GM19099 (cell line): ENCODE results near the gene NRXN2.

Experiments used
- POLR2A ChIP-seq: IDR thresholded peaks from 3 replicates; pipeline ENCODE4 v1.6.1; 2011; ENCODE audit warnings: low read depth; ENCODE audit not compliant: insufficient read length; ENCODE audit errors: extremely low read depth

The NRXN2 gene

GRCh38 chr11:64580412-64580811 lies 142.6 kb downstream of the NRXN2 start:
- TF ChIP-seq POLR2A, result no peak

- TF ChIP-seq POLR2A, result no peak
Measured at GRCh38 chr11:64577202-64577601, 145.8 kb downstream of the NRXN2 start.

DNA sequence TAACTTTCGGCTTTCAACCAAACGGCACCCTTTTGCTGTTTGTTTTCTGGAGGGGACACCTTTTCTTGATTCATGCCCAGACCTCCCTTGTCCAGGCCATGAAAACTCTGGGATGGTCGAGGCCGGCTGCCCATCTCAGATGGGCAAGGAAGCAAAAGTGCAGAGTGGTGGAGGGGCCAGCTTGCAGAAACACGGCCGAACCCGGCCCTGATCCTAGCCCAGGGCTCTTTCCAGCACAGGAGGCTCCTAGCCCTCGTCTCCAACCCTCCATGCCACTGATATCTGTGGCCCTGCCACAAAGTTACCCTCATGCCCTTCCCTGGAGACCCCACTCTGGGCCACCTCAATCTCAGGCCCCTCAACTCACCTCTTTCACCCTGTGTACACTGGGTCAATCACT lies 150.9 kb downstream of the NRXN2 start:
- no peak for TF ChIP-seq POLR2A

DNA sequence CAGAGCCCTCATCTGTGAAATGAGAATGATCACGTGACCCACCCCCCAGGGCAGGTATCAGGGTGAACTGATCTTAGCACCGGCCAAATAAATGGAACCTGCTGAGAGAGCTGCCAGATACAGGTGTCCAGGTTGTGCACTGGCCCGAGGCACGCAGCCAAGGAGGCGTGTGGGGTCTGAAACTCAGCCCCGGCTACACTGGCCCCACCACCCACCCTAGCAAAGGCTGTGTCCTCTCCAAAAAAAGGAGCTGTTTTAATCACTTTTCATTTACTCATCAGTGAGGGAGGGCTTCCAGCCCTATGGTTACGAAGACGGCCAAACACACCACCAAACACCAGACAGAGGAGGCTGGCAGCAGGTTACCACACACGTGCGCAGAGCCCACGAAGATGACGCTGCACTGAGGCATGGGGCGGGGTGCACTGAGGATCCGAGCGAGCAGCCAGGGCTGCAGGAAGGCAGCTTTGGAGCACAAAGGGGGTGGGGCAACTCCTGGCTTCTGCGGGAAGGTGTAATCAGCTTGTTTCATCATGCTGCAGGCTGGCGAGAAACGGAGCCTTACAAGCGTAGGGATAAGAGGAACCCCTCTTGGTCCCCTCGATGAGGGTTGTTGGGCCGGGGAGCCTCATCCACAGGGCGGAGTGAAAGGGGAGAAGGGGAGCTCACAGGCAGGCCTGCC lies 151.4 kb downstream of the NRXN2 start:
- TF ChIP-seq POLR2A, result no peak

DNA sequence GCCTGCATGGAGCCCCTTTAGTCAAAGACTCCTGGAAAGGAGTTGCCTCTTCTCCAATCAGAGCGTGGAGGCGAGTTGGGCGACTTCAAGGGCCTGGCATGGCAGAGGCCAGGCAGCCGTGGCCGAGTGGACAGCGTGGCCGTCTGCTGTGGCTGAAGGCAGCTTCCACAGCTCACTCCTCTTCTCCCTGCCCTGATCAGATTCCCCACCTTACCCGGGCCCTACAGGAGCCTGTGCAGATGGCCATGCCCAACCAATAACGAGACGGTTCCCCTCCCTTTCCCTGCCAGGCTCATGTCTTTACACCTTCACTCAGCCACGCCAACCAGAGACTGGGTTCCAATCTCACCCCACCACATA lies 152.0 kb downstream of the NRXN2 start:
- TF ChIP-seq POLR2A, result no peak

GRCh38 chr11:64570341-64570740 lies 152.7 kb downstream of the NRXN2 start:
- no peak for TF ChIP-seq POLR2A

DNA sequence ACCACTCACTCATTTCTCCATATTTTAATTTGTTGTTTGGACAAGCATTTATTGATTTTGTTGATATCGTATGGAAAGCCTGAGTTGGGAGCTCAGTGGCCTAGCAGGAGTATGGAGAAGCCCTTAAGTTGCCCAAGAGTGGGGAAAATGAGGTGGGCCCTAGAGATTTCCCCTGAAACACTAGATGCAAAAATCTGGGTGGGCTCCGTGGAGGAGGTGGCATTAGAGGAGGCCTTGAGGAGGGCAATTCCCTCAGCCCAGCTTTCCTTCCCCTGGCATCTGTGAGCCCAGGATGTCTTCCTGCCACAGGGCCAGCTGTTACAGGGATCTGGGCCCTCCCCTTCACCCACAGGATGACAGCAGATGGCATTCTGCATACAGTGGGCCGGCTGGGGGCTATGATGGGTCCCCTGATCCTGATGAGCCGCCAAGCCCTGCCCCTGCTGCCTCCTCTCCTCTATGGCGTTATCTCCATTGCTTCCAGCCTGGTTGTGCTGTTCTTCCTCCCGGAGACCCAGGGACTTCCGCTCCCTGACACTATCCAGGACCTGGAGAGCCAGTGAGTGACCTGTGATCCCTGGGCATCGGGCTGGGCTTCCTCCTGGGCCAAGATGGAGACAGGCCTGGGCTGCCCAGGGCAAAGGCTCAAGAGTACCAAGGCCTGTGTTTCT lies 153.6 kb downstream of the NRXN2 start:
- TF ChIP-seq POLR2A, result no peak

DNA sequence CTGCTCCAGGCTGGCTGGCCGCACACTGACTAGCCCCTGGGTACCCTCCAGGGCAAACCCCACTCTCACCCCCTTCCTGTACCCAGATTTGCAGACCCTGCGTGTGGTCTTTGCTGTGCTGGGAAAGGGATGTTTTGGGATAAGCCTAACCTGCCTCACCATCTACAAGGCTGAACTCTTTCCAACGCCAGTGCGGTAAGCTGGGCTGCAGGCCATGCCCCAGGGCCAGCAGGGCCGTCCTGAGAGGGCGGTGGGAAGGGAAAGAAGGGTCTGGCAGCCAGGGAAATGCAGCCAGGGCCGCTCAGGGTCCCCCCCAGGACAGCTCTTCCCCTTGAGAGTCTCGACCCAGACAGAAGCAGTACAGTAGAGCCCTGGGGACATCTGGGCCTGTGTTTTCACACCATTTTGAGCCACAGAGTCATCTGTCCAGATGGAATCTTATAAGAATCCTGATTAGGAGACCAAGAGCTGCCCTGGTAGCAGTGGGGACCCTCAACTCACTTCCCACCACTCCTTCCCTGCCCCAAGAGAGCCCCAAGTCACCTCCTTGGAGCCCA lies 154.3 kb downstream of the NRXN2 start:
- no peak for TF ChIP-seq POLR2A

DNA sequence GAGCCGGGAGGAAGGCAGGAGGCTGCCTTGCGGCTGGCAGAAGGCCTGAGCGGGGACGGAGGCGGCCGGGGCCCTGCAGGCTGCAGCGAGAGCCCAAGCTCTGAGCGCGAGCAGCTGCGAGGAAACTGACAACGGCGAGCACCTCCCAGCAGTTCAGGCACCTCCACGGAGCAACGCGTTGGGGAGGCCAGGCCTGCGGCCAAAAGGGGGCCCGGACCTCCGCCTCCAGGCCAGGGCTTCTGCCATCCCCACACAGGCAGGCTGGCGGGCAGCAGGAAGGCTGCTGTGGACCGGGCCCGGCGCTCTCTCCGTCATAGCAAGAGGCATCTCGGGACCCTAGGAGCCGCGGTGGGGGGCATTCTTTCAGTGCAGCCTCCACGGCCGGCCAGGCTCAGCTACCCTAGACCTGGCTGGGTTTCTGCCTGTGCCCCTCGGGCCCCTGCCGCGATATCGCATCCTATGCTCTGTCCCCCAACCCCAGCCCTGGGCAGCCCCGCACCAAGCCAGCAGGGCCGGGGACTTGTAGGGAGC lies 154.9 kb downstream of the NRXN2 start:
- no peak for TF ChIP-seq POLR2A

GRCh38 chr11:64566915-64567891 lies 155.8 kb downstream of the NRXN2 start:
- TF ChIP-seq POLR2A, result no peak

GRCh38 chr11:64566042-64566914 lies 156.7 kb downstream of the NRXN2 start:
- no peak for TF ChIP-seq POLR2A

DNA sequence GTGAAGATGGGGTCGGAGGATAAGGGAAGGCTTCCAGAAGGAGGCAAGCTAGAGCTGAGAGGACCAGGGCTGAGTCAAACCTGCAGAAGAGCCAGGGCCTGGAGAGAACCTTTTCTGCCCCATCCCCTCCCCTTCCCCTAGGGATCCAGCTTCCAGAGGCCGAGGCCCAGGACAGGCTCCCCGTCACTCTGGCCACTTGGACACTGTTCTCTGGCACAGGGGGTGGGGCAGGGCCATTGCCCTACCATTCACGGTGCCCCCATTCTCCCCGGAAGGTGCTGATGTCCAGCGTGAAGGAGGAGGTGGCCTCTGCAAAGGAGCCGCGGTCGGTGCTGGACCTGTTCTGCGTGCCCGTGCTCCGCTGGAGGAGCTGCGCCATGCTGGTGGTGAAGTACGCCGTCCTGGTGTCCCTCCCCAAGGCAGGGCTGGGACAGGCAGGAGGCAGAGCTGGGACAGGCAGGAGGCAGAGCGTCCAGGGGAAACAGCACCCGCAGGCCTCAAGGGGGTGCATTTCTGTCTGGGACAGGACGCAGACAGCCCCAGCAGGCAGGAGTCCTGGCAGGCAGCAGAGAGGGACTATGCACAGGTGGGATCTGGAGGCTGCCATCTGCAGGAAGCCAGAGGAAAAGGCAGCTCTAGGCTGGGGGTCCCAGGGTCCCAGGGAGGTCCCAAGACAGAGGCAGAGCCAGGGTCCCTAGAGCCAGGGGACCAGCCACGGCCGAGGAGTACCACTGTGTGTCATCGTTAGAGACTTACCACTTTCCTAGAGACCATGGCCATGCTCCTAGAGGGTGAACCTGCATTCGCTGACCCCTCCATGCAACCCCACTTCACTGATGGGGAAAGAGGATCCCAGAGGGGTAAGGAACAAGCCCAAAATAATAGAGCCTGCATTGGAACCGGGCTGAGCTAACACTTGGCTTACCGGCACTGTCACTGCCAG lies 157.8 kb downstream of the NRXN2 start:
- TF ChIP-seq POLR2A, result no peak

GRCh38 chr11:64564419-64564818 lies 158.6 kb downstream of the NRXN2 start:
- no peak for TF ChIP-seq POLR2A
